ENCODE results near the gene RNF8.
"Not testable (repeated sequence)": the region's sequence is repeated elsewhere in the genome, so short reads cannot be mapped to it uniquely, and the experiment has no call there.

Gene RNF8

GRCh38 chr6:37321516-37322415, 32.0 kb upstream of the RNF8 start:
- DNase-seq (ENCODE audit: low spot score), result no peak

- no peak for DNase-seq (ENCODE audit: low spot score)
Measured at GRCh38 chr6:37323580-37323979, 30.2 kb upstream of the RNF8 start.

GRCh38 chr6:37324131-37325033, 29.4 kb upstream of the RNF8 start:
- DNase-seq (ENCODE audit: low spot score), result no peak

- not testable (repeated sequence) for DNase-seq (ENCODE audit: low spot score)
Measured at GRCh38 chr6:37330345-37330744, 23.4 kb upstream of the RNF8 start.

- no peak for DNase-seq (ENCODE audit: low spot score)
Measured at GRCh38 chr6:37331047-37331446, 22.7 kb upstream of the RNF8 start.

GRCh38 chr6:37332894-37333293, 20.9 kb upstream of the RNF8 start:
- DNase-seq (ENCODE audit: low spot score), result no peak

- no peak for DNase-seq (ENCODE audit: low spot score)
Measured at GRCh38 chr6:37334047-37334446, 19.7 kb upstream of the RNF8 start.

- DNase-seq (ENCODE audit: low spot score), result not testable (repeated sequence)
Measured at GRCh38 chr6:37338317-37338716, 15.5 kb upstream of the RNF8 start.

GRCh38 chr6:37338745-37339255, 15.0 kb upstream of the RNF8 start:
- no peak for DNase-seq (ENCODE audit: low spot score)

- no peak for DNase-seq (ENCODE audit: low spot score)
Measured at GRCh38 chr6:37339741-37340638, 13.8 kb upstream of the RNF8 start.

GRCh38 chr6:37340639-37340943, 13.2 kb upstream of the RNF8 start:
- DNase-seq (ENCODE audit: low spot score), result no peak

GRCh38 chr6:37343248-37343647, 10.5 kb upstream of the RNF8 start:
- DNase-seq (ENCODE audit: low spot score), result no peak

GRCh38 chr6:37344308-37344707, 9.5 kb upstream of the RNF8 start:
- no peak for DNase-seq (ENCODE audit: low spot score)

GRCh38 chr6:37345804-37346203, 8.0 kb upstream of the RNF8 start:
- DNase-seq (ENCODE audit: low spot score), result not testable (repeated sequence)

GRCh38 chr6:37347177-37347576, 6.6 kb upstream of the RNF8 start:
- no peak for DNase-seq (ENCODE audit: low spot score)

- DNase-seq (ENCODE audit: low spot score), result no peak
Measured at GRCh38 chr6:37347670-37348111, 6.1 kb upstream of the RNF8 start.

- DNase-seq (ENCODE audit: low spot score), result no peak
Measured at GRCh38 chr6:37351027-37351426, 2.8 kb upstream of the RNF8 start.

- DNase-seq (ENCODE audit: low spot score), result no peak
Measured at GRCh38 chr6:37352384-37352783, 1.4 kb upstream of the RNF8 start.

- DNase-seq (ENCODE audit: low spot score), result peak; percentile 48
Measured at GRCh38 chr6:37354526-37355384, 972 bp downstream of the RNF8 start.

GRCh38 chr6:37357288-37357687, 3.5 kb downstream of the RNF8 start:
- no peak for DNase-seq (ENCODE audit: low spot score)

- no peak for DNase-seq (ENCODE audit: low spot score)
Measured at GRCh38 chr6:37357860-37358259, 4.1 kb downstream of the RNF8 start.

Measured in germinal center (tissue), 1 donor.